ENCODE data around the gene PCSK6.

PCSK6 gene

DNA sequence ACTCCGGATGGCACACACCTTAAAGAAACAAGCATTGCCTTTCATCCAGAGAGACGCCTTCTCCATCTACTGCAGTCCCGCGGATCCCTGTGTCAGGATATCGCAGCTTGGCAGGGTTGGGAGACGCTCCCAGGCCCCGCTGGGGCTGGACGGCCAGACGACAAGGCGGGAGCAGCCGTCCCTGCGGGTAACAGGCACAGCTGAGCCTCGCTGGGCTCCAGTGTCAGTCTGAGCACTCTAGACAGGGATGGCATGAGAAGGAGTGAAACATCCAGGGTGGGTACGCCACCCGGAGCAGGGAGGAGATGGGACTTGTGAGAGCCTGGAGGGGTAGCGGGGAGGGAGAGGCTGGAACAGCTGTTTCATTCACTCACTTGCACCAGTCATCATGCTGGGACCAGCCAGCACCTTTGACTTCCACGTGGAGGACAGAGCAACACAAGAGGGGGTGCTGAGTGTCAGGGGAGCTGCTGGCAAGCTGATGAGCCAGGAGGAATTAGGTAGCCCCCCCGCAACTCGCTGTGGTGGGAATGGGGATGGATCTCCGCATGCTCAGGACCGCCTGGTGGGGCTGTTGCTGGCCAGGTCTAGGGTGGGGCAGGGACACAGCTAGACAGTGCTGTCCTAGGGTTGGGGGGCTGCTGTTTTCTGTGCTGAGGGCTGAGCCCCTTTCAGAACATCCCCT, 162.9 kb downstream of the PCSK6 start:
- TF ChIP-seq, protein P1, sequence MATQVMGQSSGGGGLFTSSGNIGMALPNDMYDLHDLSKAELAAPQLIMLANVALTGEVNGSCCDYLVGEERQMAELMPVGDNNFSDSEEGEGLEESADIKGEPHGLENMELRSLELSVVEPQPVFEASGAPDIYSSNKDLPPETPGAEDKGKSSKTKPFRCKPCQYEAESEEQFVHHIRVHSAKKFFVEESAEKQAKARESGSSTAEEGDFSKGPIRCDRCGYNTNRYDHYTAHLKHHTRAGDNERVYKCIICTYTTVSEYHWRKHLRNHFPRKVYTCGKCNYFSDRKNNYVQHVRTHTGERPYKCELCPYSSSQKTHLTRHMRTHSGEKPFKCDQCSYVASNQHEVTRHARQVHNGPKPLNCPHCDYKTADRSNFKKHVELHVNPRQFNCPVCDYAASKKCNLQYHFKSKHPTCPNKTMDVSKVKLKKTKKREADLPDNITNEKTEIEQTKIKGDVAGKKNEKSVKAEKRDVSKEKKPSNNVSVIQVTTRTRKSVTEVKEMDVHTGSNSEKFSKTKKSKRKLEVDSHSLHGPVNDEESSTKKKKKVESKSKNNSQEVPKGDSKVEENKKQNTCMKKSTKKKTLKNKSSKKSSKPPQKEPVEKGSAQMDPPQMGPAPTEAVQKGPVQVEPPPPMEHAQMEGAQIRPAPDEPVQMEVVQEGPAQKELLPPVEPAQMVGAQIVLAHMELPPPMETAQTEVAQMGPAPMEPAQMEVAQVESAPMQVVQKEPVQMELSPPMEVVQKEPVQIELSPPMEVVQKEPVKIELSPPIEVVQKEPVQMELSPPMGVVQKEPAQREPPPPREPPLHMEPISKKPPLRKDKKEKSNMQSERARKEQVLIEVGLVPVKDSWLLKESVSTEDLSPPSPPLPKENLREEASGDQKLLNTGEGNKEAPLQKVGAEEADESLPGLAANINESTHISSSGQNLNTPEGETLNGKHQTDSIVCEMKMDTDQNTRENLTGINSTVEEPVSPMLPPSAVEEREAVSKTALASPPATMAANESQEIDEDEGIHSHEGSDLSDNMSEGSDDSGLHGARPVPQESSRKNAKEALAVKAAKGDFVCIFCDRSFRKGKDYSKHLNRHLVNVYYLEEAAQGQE (IDR thresholded peaks at IDR 0.05; ENCODE audit: insufficient replicate concordance, low read depth): no peak
- TF ChIP-seq SPI1 (IDR thresholded peaks at IDR 0.05; ENCODE audit: borderline replicate concordance, low read depth): no peak
- TF ChIP-seq POLR2AphosphoS5 (IDR thresholded peaks at IDR 0.05; ENCODE audit: low read depth): no peak
- TF ChIP-seq, protein P2, sequence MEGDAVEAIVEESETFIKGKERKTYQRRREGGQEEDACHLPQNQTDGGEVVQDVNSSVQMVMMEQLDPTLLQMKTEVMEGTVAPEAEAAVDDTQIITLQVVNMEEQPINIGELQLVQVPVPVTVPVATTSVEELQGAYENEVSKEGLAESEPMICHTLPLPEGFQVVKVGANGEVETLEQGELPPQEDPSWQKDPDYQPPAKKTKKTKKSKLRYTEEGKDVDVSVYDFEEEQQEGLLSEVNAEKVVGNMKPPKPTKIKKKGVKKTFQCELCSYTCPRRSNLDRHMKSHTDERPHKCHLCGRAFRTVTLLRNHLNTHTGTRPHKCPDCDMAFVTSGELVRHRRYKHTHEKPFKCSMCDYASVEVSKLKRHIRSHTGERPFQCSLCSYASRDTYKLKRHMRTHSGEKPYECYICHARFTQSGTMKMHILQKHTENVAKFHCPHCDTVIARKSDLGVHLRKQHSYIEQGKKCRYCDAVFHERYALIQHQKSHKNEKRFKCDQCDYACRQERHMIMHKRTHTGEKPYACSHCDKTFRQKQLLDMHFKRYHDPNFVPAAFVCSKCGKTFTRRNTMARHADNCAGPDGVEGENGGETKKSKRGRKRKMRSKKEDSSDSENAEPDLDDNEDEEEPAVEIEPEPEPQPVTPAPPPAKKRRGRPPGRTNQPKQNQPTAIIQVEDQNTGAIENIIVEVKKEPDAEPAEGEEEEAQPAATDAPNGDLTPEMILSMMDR (IDR thresholded peaks at IDR 0.05; ENCODE audit: insufficient read depth, low read length): no peak
- TF ChIP-seq GABPA (IDR thresholded peaks at IDR 0.05; ENCODE audit: low read depth): no peak
- no peak overlapping the region for H3K4me3 ChIP-seq (replicated peaks; ENCODE audit: insufficient read depth, low read length)
- H3K27ac ChIP-seq (replicated peaks): no peak overlapping the region
- DNase-seq (ENCODE audit: low read depth in 1 of 2, low spot score in 1 of 2): no peak
- H3K27me3 ChIP-seq (ENCODE audit: insufficient read depth, poor library complexity, severe bottlenecking): no peaks in the 10 kb centered on the region

DNA sequence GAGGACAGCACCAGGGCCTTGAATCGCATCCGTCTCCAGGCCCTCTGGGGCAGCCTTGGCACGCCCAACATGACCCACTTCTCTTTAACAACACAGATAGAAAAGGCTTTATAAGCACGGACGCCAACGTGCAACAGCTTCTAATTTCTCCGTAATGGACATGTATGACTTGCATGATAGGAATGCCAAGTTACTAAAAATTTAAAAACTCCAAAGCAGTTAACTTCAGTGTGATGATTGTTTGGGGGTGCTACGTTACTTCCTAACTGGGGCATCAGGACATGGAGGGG, 163.5 kb downstream of the PCSK6 start:
- Histone ChIP-seq H3K4me3 (replicated peaks; ENCODE audit: insufficient read depth, low read length) (no peak overlapping the region), H3K27me3 (ENCODE audit: insufficient read depth, poor library complexity, severe bottlenecking) (no peaks in the 10 kb centered on the region), H3K27ac (replicated peaks) (no peak overlapping the region)
- no peak for DNase-seq (ENCODE audit: low read depth in 1 of 2, low spot score in 1 of 2)
- TF ChIP-seq, protein P2 (IDR thresholded peaks at IDR 0.05; ENCODE audit: insufficient read depth, low read length): no peak
- no peak for TF ChIP-seq SPI1 (IDR thresholded peaks at IDR 0.05; ENCODE audit: borderline replicate concordance, low read depth)
- TF ChIP-seq, protein P1 (IDR thresholded peaks at IDR 0.05; ENCODE audit: insufficient replicate concordance, low read depth): no peak
- no peak for TF ChIP-seq GABPA (IDR thresholded peaks at IDR 0.05; ENCODE audit: low read depth)
- TF ChIP-seq POLR2AphosphoS5 (IDR thresholded peaks at IDR 0.05; ENCODE audit: low read depth): no peak

DNA sequence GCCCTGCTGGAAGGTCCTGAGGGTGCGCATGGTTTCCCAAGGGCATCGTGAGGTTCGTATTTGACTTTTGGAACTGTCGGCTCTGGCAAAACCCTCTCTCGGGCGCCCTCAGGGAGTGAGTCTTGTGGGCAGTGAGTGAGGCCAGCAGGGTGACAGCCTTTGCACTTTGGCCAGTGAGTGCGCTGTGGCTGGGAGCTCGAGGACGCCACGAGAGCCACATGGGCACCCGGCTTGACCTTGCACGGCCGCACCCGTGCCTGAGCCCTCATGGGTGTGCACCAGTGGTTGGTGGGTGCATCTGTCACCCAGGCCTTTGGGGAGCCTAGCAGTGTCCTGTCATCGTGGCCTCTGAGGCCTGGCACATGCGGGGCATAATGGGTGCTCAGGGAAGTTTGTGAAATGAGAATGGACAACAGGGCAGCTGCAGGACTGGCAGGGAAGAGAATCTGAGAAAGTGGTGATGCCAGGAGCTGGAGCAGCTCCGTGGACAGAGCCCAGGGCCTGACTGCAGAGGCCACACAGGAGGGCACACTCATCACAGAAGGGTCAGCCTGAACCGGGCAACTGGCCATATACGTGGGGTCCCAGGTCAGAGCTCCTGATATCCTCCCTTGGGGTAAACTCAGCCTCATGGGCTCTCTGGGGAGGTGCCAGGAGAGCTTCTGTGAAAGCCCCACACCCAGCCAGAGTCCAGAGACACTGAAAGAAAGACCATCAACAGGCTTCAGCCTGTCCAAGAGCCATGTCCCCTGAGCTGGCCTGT, 164.1 kb downstream of the PCSK6 start:
- no peaks in the 10 kb centered on the region for H3K27me3 ChIP-seq (ENCODE audit: insufficient read depth, poor library complexity, severe bottlenecking)
- TF ChIP-seq, protein P1 (IDR thresholded peaks at IDR 0.05; ENCODE audit: insufficient replicate concordance, low read depth): no peak
- TF ChIP-seq SPI1 (IDR thresholded peaks at IDR 0.05; ENCODE audit: borderline replicate concordance, low read depth) (no peak), GABPA (IDR thresholded peaks at IDR 0.05; ENCODE audit: low read depth) (no peak), POLR2AphosphoS5 (IDR thresholded peaks at IDR 0.05; ENCODE audit: low read depth) (no peak)
- TF ChIP-seq, protein P2 (IDR thresholded peaks at IDR 0.05; ENCODE audit: insufficient read depth, low read length): no peak
- H3K27ac ChIP-seq (replicated peaks): no peak overlapping the region
- no peak overlapping the region for H3K4me3 ChIP-seq (replicated peaks; ENCODE audit: insufficient read depth, low read length)
- no peak for DNase-seq (ENCODE audit: low read depth in 1 of 2, low spot score in 1 of 2)

Measured in HL-60 (cell line).